NCI-H1417 (cell line): ENCODE measurements around the gene TBX19.

Source experiments
- DNase-seq, 3 experiments: peaks; one replicate each; lab custom pipeline; 2025; lab: John Stamatoyannopoulos, UW

The TBX19 gene

GRCh38 chr1:168280296-168280927, at the start of gene TBX19:
TSS of gene TBX19 (plus strand) at chr1:168280877. CDS start at chr1:168281091, 214 bp downstream.
- peak in 2 of 3 experiments; percentile 33 to 79 for DNase-seq

GRCh38 chr1:168234846-168235547, 45.7 kb upstream of the TBX19 start:
- peak; percentile 27 to 70 (median 42) for DNase-seq

- no peak for DNase-seq
Observed at GRCh38 chr1:168235548-168235885, 45.2 kb upstream of the TBX19 start.

GRCh38 chr1:168235937-168236336, 44.7 kb upstream of the TBX19 start:
- DNase-seq, result no peak

- DNase-seq, result no peak
Observed at GRCh38 chr1:168236836-168237611, 43.7 kb upstream of the TBX19 start.

GRCh38 chr1:168243198-168243597, 37.5 kb upstream of the TBX19 start:
- DNase-seq, result peak in 2 of 3 experiments; percentile 39 to 51

GRCh38 chr1:168243636-168244212, 37.0 kb upstream of the TBX19 start:
- no peak for DNase-seq

GRCh38 chr1:168245042-168245441, 35.6 kb upstream of the TBX19 start:
- DNase-seq, result no peak

- DNase-seq, result no peak
Observed at GRCh38 chr1:168246506-168246905, 34.2 kb upstream of the TBX19 start.

- no peak for DNase-seq
Observed at GRCh38 chr1:168252204-168252733, 28.4 kb upstream of the TBX19 start.

- no peak for DNase-seq
Observed at GRCh38 chr1:168256164-168256563, 24.5 kb upstream of the TBX19 start.

- DNase-seq, result no peak
Observed at GRCh38 chr1:168257397-168257796, 23.3 kb upstream of the TBX19 start.

- DNase-seq, result no peak
Observed at GRCh38 chr1:168259567-168259966, 21.1 kb upstream of the TBX19 start.

- DNase-seq, result peak; percentile 62 to 91 (median 63)
Observed at GRCh38 chr1:168260393-168260792, 20.3 kb upstream of the TBX19 start.

GRCh38 chr1:168261390-168261789, 19.3 kb upstream of the TBX19 start:
- no peak for DNase-seq

GRCh38 chr1:168263130-168263529, 17.5 kb upstream of the TBX19 start:
- DNase-seq, result no peak

- no peak for DNase-seq
Observed at GRCh38 chr1:168264296-168264695, 16.4 kb upstream of the TBX19 start.

- DNase-seq, result no peak
Observed at GRCh38 chr1:168265596-168265995, 15.1 kb upstream of the TBX19 start.

- DNase-seq, result no peak
Observed at GRCh38 chr1:168266644-168267186, 14.0 kb upstream of the TBX19 start.

GRCh38 chr1:168271636-168272035, 9.0 kb upstream of the TBX19 start:
- DNase-seq, result peak in 1 of 3 experiments; percentile 26

GRCh38 chr1:168273575-168273974, 7.1 kb upstream of the TBX19 start:
- no peak for DNase-seq

- DNase-seq, result peak; percentile 13 to 72 (median 54)
Observed at GRCh38 chr1:168279253-168279652, 1.4 kb upstream of the TBX19 start.
